G401 (cell line): ENCODE measurements around the gene TNFRSF4. TPM values are rescaled to one million over a fixed set of nuclear protein-coding genes. Genes with fewer than 3 reads are reported as not detected.
"Not testable (repeated sequence)": the region's sequence is repeated elsewhere in the genome, so short reads cannot be mapped to it uniquely, and the experiment has no call there.

Source experiments
- DNase-seq: peaks from one replicate; pipeline ENCODE4 v3.0.0-alpha.2; 2015; ENCODE audit warnings: low spot score
- in situ Hi-C: cut with HindIII; loops from 2 replicates; pipeline ENCODE4 v1.10.0; 2016; ENCODE audit warnings: low sequenced_read_pairs, mixed read lengths
- total RNA-seq: library from RNA; depleted of rRNA; stranded (reverse); fragments of >200 nt; shearing (Covaris generic); gene quantifications from 2 replicates; pipeline ENCODE4 v1.2.3, GENCODE V29; 2014

Gene TNFRSF4
- total RNA-seq, 1 experiment from 2014 or later, result not detected

DNA sequence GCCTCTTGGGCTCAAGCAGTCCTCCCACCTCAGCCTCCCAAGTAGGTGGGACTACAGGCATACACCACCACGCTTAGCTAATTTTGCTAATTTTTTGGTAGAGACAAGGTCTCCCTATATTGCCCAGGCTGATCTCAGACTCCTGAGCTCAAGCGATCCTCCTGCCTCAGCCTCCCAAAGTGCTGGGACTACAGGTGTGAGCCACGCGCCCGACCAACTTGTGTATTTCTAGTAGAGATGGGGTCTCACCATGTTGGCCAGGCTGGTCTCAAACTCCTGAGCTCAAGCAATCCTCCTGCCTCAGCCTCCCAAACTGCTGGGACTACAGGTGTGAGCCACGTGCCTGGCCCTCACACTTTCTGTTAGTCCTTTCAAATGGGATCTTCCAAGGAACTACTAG, 18.2 kb downstream of the TNFRSF4 start:
- in situ Hi-C loops, DNase-seq: not testable (repeated sequence)

GRCh38 chr1:1194723-1195122, 19.2 kb downstream of the TNFRSF4 start:
- DNase-seq, result no peak
- in situ Hi-C loops, result no loop called here

DNA sequence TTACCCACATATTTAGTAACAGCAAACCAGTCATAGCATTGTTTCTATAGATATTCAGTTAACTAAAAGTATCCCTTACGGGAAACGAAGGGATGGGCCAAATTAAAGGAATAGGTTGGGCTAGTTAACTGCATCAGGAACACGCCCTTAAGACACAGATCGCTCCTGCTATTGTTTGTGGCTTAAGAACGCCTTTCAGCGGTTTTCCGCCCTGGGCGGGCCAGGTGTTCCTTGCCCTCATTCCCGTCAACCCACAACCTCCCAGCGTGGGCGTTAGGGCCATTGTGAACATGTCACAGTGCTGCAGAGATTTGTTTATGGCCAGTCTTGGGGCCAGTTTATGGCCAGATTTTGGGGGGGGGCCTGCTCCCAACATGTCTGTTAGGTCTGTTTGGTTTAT, 22.2 kb downstream of the TNFRSF4 start:
- no peak for DNase-seq
- in situ Hi-C loops, result no loop called here

GRCh38 chr1:1189111-1189510, 24.8 kb downstream of the TNFRSF4 start:
- in situ Hi-C loops, result no loop called here
- DNase-seq, result no peak

GRCh38 chr1:1187938-1188337, 26.0 kb downstream of the TNFRSF4 start:
- DNase-seq, result no peak
- in situ Hi-C loops, result no loop called here

DNA sequence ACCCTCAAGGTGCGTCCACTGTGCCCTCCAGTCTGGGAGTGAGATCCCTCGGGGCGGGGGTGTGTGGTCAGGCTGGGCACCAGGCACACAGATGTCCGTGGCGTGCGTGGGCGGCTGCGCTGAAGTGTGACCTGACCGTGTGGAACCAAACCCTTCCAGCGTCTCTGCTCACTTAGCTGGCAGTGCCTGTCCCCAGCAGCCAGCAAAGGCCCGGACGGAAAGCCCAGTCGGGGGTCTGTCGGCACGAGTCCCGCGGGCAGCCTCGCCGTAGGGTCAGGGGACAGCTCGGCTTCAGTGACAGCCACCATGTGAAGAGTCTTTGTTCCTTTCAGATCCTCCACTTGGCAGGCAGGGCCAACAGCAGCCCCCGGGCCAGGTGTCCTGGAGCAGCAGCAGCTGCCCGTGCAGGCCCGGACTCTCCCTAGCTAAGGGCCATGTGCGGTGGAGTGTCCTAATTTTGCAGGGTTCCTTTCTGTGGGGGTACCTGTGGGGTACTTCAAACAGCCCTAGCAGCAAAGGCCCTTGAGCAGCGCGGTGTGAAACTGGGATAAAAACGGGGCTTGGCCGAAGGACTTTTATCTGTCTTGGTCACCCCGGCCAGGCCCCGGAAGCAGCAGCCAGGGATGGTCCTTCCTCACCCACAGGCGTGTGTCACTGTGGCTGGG, 28.7 kb downstream of the TNFRSF4 start:
- in situ Hi-C loops, result no loop called here
- no peak for DNase-seq

DNA sequence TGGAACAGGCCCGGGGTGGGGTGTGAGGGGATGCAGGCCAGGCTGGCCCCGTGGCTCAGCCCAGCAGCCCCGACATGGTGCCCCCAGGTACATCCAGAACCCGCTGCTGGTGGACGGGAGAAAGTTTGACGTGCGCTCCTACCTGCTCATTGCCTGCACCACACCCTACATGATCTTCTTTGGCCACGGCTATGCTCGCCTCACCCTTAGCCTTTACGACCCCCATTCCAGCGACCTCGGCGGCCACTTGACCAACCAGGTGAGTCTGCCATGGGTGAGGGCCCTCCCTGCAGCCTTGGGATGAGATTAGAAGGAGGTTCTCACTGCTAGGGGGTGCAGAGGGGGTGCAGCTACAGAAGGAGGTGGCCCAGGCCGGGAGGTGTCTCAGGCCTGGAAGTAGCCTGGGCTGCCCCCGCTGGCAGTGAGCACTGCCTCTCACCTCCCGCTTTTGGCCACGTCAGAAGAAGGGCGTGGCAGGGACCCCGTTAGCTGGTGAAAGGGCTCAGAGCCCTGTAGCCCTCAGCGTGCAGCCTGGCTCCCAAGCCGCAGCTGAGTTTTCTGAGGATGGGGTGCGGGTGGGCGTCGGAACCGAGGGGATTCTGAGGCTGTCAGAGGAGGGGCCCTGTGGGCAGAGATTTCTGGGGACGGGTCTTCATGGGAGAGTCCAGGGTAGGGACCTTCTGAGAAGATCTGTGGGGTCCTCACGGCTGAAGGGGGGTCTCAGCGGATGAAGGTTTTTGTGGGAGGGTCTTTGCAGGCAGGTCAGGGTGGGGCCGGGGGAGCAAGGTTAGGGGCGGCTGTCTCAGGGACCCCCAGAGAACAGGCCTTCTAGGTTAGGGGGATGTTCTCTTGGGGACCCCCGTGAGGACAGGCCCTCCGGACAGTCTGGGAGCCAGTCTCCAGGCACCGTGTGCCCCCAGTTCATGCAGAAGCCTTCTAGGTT, 29.8 kb downstream of the TNFRSF4 start:
- in situ Hi-C loops, result no loop called here
- no peak for DNase-seq

- in situ Hi-C loops, result no loop called here
- DNase-seq, result no peak
Observed at GRCh38 chr1:1183221-1183747, 30.7 kb downstream of the TNFRSF4 start.

DNA sequence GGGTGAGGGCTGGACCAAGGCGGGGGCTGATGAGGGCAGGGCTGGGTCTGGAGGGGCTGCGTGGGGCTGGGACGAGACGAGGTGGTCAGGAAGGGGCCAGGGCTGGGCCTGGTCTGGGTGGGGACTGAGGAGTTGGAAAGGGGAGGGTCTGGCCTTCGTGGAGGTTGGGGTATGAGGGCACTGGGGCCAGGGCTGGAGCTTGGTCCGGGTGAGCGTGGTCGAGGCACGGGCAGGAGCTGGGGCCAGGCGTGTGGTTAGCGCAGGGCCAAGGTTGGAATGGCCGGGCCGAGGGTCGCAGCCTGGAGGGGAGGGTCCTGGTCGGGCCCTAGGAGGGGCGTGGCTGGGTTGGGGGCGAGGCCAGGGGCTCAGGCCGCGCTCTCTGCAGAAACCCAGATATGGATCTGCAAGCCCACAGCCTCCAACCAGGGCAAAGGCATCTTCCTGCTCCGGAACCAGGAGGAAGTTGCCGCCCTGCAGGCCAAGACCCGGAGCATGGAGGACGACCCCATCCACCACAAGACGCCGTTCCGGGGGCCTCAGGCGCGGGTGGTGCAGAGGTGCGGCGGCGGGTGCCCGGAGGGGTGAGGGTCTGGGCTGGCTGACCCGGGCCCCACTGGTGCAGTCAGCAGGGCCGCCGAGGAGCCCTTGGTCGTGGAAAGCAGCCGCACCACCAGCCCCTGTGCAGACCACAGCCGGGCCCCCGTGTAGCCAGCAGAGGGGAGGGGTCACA, 31.3 kb downstream of the TNFRSF4 start:
- in situ Hi-C loops, result no loop called here
- DNase-seq, result no peak

- in situ Hi-C loops, result no loop called here
- no peak for DNase-seq
Observed at GRCh38 chr1:1181938-1182410, 32.0 kb downstream of the TNFRSF4 start.

- in situ Hi-C loops, result no loop called here
- DNase-seq, result no peak
Observed at GRCh38 chr1:1181129-1181937, 32.6 kb downstream of the TNFRSF4 start.

DNA sequence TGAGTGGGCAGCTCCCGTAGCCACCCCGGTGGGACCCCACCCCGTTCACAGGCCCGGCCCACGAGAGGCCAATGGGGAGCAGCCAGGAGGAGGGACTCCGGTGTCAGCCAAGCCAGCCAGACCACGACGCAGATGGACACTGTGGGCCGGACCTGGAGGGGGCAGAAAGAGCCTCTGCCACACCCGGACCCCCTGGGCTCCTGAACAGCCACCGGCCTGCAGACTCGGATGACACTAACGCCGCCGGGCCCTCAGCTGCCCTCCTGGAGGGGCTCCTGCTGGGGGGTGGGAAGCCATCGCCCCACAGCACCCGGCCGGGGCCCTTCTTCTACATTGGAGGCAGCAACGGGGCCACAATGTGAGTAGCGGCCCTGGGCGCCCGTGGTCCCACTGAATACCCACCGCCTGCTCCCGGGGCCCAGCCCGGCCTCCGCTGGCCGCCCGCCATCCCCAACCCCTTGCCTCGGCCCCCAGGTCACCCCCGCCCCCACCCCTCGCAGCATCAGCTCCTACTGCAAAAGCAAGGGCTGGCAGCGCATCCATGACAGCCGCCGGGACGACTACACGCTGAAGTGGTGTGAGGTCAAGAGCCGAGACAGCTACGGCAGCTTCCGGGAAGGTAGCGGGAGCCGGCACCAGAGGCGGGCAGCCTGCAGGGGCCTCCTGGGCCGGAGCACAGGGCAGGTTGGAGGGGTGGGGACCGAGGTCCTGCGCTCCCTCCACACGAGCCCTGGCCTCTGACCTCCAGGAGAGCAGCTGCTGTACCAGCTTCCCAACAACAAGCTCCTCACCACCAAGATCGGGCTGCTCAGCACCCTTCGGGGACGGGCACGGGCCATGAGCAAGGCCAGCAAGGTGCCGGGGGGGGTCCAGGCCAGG, 33.7 kb downstream of the TNFRSF4 start:
- DNase-seq, result no peak
- in situ Hi-C loops, result no loop called here

GRCh38 chr1:1179346-1179982, 34.5 kb downstream of the TNFRSF4 start:
- in situ Hi-C loops, result no loop called here
- DNase-seq, result no peak

GRCh38 chr1:1178794-1179331, 35.1 kb downstream of the TNFRSF4 start:
- no peak for DNase-seq
- in situ Hi-C loops, result no loop called here

- no peak for DNase-seq
- in situ Hi-C loops, result no loop called here
Observed at GRCh38 chr1:1177452-1178206, 36.3 kb downstream of the TNFRSF4 start.

DNA sequence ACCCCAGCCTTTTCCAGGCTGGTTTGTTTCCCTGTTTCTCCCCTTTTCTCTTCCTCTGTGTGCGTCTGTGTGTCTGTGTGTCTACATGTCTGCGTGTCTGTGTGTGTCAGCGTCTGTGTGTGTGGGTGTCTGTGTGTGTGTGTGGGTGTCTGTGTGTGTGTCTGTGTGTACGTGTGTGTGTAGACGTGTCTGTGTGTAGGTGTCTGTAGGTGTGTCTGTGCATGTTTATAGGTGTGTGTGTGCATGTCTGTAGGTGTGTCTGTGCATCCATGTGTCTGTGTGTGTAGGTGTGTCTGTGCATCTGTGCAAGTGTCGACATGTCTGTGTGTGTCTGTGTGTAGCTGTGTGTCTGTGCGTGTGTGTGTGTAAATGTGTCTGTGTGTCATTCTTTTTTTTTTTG, 37.0 kb downstream of the TNFRSF4 start:
- no peak for DNase-seq
- in situ Hi-C loops, result no loop called here
